ENCODE measurements around the gene TXNRD1. TPM values are rescaled to one million over a fixed set of nuclear protein-coding genes. Genes with fewer than 3 reads are reported as not detected.

The TXNRD1 gene
- total and polyA plus RNA-seq, 2 of the 8 experiments (the other 6 are each of a cell fraction or from before 2014, with no cell fraction given) = 56.8 to 127 TPM

DNA sequence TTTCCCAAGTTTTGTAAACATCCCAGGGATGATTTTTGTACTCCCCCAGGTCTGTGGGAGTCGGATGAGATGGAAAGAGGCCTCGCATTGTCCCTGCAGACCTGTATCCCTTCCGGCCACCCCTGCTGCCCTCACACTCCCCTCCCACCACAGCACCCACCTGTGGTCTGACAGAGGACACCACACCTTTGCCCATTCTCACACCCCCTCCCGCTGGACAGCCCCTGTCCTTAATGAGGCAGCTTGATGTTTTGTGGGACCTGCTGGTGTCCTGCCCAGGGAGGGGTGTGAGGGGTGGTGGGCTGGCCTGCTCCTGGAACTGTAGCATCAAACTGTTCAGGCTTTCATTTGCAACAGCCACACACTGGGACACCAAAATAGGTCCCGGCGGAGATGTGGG, 159.2 kb downstream of the TXNRD1 start:
- H4K20me1 ChIP-seq (replicated peaks in 1 of 2; ENCODE audit: control insufficient read depth in 1 of 2, insufficient read depth in 2 of 2, low read length in 2 of 2) = no peaks in the 10 kb centered on the region
- 79% methylated on average over 5 of the region's 6 CpGs; no CpG with 5 or more reads in 1 of the 2 experiments for WGBS, 2 experiments (ENCODE audit: extremely low coverage in 1 of 2, insufficient coverage in 1 of 2, insufficient read length in 1 of 2, insufficient replicate concordance in 2 of 2, low coverage in 1 of 2, low lambda C conversion rate in 2 of 2, missing lambda C conversion rate in 1 of 2)
- H2AFZ ChIP-seq (ENCODE audit: low read length) = no peak overlapping the region
- no peaks in the 10 kb centered on the region; the same call in 1 of the 2 replicates for H3K23me2 ChIP-seq (ENCODE audit: low read depth, low read length)
- H3K14ac ChIP-seq (ENCODE audit: insufficient read length) = no peak overlapping the region
- H3K79me1 ChIP-seq (ENCODE audit: low read depth, low read length) = no peaks in the 10 kb centered on the region
- no peaks in the 10 kb centered on the region for H3K36me3 ChIP-seq (ENCODE audit: control insufficient read depth in 2 of 4, insufficient read depth in 4 of 4, low read length in 3 of 4)
- H2BK120ac ChIP-seq (replicated peaks; ENCODE audit: low read depth, low read length) = no peak overlapping the region
- H3K27ac ChIP-seq (ENCODE audit: low read depth, low read length) = no peak overlapping the region
- H3K9ac ChIP-seq (replicated peaks in 1 of 4; ENCODE audit: extremely low read depth in 1 of 4, low read depth in 3 of 4, low read length in 3 of 4) = no peak overlapping the region
- no peak overlapping the region for H4K8ac ChIP-seq (ENCODE audit: extremely low read depth, insufficient read depth, low read length)
- no peak overlapping the region for H3K4me2 ChIP-seq (ENCODE audit: insufficient read depth in 1 of 2, low read depth in 2 of 2, low read length in 2 of 2)
- TF ChIP-seq JUN (IDR thresholded peaks at IDR 0.05; ENCODE audit: low read depth, low read length) (no peak), SRF (IDR thresholded peaks at IDR 0.05; ENCODE audit: low read depth, low read length) (no peak)
- CTCF ChIA-PET (ENCODE audit: partially characterized antibody) = interaction anchor here (1.0 to 1.3 kb wide), 2 partner anchors 11 to 17 kb away, joined by 3 read pairs; no protein-coding TSS in a partner anchor
- no peak overlapping the region for H4K5ac ChIP-seq (ENCODE audit: insufficient read length, low read depth, low read length)
- H3K4me3 ChIP-seq (ENCODE audit: extremely low read depth in 1 of 4, insufficient read depth in 2 of 4, low read depth in 3 of 4, low read length in 4 of 4) = no peak overlapping the region
- no peak overlapping the region for H2BK5ac ChIP-seq (ENCODE audit: low read depth, low read length)
- no peak overlapping the region for H2BK15ac ChIP-seq (ENCODE audit: low read length)
- no peak overlapping the region for H4K91ac ChIP-seq (replicated peaks; ENCODE audit: insufficient read length, low read length)
- no peaks in the 10 kb centered on the region for H3K27me3 ChIP-seq (replicated peaks in 1 of 4; ENCODE audit: control insufficient read depth in 3 of 4, extremely low read depth in 1 of 4, insufficient read depth in 3 of 4, low read length in 3 of 4)
- H2AK5ac ChIP-seq (ENCODE audit: low read depth, low read length) = 0 out of 2 replicates have a peak overlapping the region, but pooled peaks have one; percentile 10
- H3K23ac ChIP-seq (ENCODE audit: insufficient read length) = no peak overlapping the region
- H3K79me2 ChIP-seq (ENCODE audit: control insufficient read depth in 1 of 2, insufficient read depth in 2 of 2, low read length in 2 of 2) = no peaks in the 10 kb centered on the region
- no peak overlapping the region for H3K18ac ChIP-seq (ENCODE audit: extremely low read depth, low read length)
- FAIRE-seq = no peak
- no peak overlapping the region for H3K56ac ChIP-seq (replicated peaks; ENCODE audit: insufficient read length, low read depth, low read length)
- H3K4me1 ChIP-seq (replicated peaks in 1 of 4; ENCODE audit: control insufficient read depth in 3 of 4, insufficient read depth in 4 of 4, low read length in 3 of 4) = peaks cover 6 to 19% (median 14%) of the 10 kb centered on the region in 4 experiments; a peak in 6 of 7 replicates
- POLR2A ChIA-PET (ENCODE audit: partially characterized antibody) = no interaction called here
- peaks cover 2 to 4% of the 10 kb centered on the region in 2 experiments for H3K9me3 ChIP-seq (ENCODE audit: insufficient read depth in 2 of 2, low read depth in 1 of 2, low read length in 1 of 2)
- H3K4ac ChIP-seq (replicated peaks; ENCODE audit: insufficient read length, low read depth, low read length) = no peak overlapping the region
- DNase-seq (ENCODE audit: low read depth in 1 of 2, low spot score in 2 of 2) = no peak
- peak overlapping the region; percentile 77; the same call in 1 of the 2 replicates for H2BK12ac ChIP-seq (ENCODE audit: low read depth, low read length)
- H2BK20ac ChIP-seq (ENCODE audit: low read length) = no peak overlapping the region

All from H1 (cell line).